Measurements from ENCODE around the gene RAN.
"Not testable (repeated sequence)": the region's sequence is repeated elsewhere in the genome, so short reads cannot be mapped to it uniquely, and the experiment has no call there.

Gene RAN

DNA sequence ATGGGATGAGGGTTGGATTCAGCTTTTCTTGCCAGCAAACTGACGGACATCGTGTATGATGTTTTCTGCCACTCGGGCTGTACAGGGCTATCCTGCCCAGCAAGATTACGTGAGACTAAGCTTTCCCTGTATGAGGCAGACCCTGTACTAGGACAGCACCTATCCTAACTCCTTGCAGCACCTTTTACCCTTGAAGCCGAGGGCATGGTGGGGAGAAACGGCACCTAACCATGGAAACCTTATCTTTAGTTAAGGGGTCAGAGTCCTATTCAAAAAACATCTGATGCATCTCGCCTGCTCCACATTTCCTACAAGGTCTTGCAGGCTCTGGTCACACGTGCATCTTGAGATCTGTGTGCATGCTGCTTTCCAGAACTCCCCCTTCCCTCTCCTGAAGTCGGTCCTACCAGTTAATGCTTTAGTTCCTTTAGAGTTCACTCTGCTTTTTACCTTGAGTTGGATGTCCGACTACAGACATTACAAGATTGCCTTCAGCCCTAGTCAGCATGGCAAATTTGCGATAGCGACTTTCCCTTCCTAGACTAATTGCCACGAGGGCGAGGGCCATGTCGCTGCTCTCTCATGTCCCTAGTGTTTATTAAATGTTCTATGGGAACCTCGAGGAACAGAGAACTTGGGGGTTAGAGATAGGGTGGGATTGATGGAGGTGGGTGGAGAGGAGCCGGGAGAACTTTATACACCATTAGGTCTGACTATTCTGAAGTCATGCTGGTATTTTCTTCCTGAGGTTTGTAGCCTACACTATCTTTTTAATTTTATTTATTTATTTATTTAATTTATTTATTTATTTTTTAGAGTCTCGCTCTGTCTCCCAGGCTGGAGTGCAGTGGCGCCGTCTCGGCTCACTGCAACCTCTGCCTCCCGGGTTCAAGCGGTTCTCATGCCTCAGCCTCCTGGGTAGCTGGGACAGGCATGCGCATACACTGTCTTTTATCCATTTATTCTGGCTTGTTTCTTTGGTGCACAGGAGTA, 6.6 kb downstream of the RAN start:
- no peak for DNase-seq

GRCh38 chr12:130879212-130879686, 7.4 kb downstream of the RAN start:
- no peak for DNase-seq

- no peak for DNase-seq
Measured at GRCh38 chr12:130879781-130880389, 8.0 kb downstream of the RAN start.

- no peak for DNase-seq
Measured at GRCh38 chr12:130880411-130880885, 8.6 kb downstream of the RAN start.

DNA sequence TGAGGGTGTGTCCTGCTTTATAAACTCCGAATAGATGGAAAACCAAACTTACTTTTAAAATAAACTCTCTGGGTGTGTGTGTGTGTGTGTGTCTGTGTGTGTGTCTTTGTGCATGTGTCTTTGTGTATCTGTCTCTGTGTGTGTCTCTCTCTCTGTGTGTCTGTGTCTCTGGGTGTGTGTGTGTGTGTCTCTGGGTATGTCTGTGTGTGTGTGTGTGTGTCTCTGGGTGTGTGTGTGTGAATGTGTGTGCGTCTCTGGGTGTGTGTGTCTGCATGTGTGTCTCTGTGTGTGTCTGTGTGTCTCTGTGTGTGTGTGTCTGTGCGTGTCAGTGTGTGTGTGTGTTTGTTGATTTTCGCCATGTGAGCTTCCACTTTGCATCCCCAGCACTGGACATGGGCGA, 9.2 kb downstream of the RAN start:
- DNase-seq: no peak

DNA sequence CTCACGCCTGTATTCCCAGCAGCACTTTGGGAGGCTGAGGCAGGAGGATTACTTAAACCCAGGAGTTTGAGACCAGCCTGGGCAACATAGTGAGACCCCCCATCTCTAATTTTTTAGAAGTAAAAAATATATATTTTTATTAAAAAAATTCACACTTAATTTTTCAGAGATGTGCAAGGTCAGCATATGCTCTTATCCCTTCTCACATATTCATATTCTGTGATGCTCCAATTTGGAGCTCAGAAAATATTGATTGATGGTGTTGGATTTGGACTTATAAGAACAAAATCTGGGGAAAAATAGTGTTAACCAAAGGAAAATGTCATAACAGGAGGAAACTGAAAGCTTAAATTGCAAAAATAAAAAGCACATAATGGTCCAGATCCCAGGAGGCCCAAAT, 9.7 kb downstream of the RAN start:
- DNase-seq: no peak

DNA sequence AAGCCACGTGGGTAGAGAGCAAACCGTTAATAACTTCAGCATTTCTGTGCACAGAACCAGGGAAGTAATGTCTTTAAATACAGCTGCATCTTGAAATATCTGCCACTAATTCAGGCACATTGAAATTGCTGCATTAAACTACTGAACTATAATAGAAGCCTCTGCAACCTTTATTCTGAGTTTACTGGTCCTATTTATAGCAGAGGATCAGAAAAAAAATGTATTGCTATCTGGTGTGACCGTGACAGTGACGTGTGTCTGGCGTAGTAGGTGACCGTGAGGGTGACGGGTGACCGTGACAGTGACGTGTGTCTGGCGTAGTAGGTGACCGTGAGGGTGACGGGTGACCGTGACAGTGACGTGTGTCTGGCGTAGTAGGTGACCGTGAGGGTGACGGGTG, 15.3 kb downstream of the RAN start:
- DNase-seq: not testable (repeated sequence)

- DNase-seq: no peak
Measured at GRCh38 chr12:130904064-130904463, 32.2 kb downstream of the RAN start.

DNA sequence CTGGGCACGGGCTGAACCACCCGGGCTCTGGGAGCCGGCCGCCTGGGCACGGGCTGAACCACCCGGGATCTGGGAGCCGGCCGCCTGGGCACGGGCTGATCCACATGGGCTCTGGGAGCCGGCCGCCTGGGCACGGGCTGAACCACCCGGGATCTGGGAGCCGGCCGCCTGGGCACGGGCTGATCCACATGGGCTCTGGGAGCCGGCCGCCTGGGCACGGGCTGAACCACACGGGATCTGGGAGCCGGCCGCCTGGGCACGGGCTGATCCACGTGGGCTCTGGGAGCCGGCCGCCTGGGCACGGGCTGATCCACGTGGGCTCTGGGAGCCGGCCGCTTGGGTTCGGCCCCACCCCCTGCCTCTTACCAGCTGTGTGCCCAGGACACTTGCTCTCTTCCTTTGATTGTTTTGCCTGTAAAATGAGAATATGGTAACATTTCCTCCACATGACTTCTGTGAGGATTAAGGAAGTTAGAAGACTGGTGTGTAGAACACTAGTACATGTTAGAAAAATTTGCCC, 33.1 kb downstream of the RAN start:
- not testable (repeated sequence) for DNase-seq

GRCh38 chr12:130909111-130909510, 37.2 kb downstream of the RAN start:
- DNase-seq: no peak

- no peak for DNase-seq
Measured at GRCh38 chr12:130911193-130911592, 39.3 kb downstream of the RAN start.

DNA sequence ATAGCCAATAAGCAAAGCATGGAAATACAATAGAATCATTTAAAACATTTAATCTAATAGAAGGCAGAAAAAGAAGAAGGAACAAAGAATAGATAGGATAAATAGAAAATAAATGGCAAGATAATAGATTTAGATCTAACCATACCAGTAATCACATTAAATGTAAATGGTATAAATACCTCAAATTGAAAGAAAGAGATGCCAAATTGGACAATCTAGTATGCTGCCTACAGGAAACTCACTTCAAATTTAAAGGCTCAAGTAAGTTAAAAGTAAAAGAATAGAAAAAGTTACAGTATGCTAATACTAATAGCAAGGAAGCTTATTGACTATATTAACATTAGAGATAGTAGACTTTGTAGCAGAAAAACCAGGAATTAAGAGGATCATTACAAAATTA, 40.1 kb downstream of the RAN start:
- DNase-seq: no peak

DNA sequence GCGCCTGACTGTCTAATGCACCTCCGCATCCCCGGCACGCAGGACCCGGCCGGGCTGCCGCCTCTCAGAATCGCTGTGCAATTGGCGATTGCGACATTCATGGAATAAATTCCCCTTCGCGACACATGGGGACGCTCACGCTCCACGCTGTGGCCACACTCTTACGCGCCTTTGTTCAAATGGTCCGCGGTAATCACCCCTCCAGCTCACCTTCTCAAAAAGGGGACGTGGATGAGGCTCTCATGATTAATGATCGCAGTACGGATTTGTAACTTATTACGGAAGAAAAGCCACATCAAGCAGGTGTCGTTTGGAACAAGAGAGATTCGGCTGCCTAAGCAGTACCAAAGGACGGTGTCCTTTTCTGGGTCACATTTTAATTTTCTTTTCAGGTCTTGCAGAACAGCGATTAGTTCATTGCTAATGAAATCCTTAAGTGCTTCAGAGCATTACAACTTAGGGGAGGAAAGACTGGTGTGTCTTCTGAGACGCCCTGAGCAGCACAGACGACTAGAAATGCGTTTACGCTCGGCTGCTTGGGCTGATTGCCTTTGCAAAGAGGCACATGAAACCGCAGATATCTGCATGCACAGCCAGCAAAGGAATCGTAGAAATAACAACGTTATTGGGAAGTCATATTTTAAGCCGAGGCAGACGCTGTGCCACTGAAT, 44.5 kb downstream of the RAN start:
- DNase-seq: peak; percentile 14

GRCh38 chr12:130917607-130918006, 45.7 kb downstream of the RAN start:
- no peak for DNase-seq

DNA sequence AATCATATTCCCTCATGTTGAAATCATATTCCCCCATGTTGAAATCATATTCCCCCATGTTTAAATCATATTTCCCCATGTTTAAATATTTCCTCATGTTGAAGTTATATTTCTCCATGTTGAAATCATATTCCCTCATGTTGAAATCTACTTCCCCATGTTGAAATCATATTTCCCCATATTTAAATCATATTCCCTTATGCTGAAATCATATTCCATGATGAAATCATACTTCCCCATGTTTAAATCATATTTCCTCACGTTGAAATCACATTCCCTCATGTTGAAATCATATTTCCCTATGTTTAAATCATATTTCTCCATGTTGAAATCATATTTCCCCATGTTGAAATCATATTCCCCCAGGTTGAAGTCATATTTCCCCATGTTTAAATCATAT, 47.2 kb downstream of the RAN start:
- no peak for DNase-seq

- DNase-seq: no peak
Measured at GRCh38 chr12:130920119-130920703, 48.3 kb downstream of the RAN start.

DNA sequence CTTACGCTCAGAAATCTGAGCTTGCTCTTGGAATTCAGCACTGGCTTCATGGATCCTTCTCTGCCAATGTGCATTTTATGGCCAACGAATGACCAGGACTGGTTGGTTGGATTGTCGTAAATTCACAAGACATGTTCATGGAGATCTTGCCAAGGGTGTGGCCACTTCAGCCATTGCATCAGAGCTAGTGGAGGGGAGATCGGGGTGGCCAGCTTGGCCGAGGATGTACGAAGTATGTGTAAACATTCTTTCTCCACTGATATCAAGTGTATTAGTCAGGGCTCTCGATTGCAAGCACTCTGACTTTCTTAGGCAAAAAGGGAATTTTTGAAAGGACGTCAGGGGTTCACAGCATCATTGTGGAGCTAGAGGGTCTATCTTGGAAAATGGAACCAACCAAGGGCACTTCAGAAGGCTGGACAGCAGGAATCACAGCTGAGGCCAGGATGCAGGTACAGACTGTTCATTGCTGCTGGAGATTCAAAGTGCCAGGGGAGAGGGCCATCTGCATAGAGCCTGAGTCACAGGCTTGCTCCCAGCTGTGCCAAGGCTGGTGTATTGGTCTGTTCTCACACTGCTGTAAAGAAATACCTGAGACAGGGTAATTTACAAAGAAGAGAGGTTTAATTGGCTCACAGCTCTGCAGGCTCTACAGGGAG, 49.0 kb downstream of the RAN start:
- no peak for DNase-seq

- DNase-seq: no peak
Measured at GRCh38 chr12:130922511-130922953, 50.7 kb downstream of the RAN start.

DNA sequence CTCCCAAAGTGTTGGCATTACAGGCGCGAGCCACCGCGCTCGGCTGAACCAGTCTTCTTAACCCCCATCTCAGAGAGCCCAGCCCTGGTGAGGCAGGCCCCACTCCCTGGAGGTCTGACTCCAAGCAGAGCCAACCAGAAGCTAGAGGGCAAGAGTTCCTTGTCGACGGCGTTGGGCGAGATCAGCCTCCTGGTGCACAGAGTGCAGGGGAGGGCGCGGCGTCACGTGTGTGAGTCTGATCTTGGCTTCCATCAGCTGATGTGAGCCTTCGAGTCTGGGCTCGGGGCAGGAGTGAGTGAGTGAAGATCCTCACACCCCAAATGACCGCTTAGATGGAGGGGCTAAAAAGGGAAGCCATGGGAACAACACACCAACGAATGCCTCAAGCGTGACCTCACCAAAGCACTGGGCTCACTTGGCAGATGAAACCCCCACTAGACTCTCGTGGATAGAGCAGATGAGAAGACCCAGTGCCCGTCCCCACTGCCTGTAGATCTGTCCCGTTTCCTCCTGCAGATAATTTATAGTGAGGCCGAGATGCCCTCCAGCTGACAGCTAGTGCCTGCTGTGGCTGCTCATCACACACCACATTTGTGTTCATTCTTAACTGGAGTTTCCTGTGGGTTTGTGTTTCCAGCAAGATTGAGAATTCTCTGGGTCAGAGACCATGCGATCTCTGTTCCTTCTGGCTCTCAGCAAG, 53.2 kb downstream of the RAN start:
- no peak for DNase-seq

DNA sequence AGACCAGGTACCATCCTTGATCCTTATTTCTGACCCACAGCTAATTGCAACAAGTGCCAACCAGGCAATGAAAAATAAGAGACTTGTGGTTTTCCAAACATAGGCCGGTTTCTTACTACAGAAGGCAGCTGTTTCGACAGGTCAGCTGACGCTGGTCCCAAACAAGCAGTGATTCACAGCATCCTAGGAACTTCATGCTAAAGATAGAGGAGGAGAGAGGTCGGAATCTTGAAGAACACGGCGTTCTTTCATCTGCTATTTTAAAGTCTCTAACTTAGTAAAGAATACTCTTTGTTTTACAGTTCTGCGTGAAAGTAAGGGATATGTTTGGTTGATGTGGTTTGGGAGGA, 53.8 kb downstream of the RAN start:
- DNase-seq: no peak
